Transverse colon (tissue), 3 donors: ENCODE data around the gene STX8.

Experiments used
- EP300 ChIP-seq: sonication (generic); formaldehyde crosslinking; IDR thresholded peaks from one replicate; pipeline ENCODE4 v1.6.1; 2017; ENCODE audit warnings: antibody characterized with exemption, low read depth
- POLR2A ChIP-seq: fragments of 450-650 bp; IDR thresholded peaks from one replicate; pipeline ENCODE4 v1.6.1; 2016; ENCODE audit warnings: antibody characterized with exemption, mild to moderate bottlenecking, moderate library complexity
- TF ChIP-seq, protein P1 (sequence below), 5 experiments: fragments of 200-600 bp in 3 of 5; fragments of 450-650 bp in 2 of 5; sonication (generic) in 3 of 5; IDR thresholded peaks; 1 replicate in 2 of 5; 2 replicates in 3 of 5; pipeline ENCODE4 v1.5.1; 2016 to 2017; ENCODE audit warnings: antibody characterized with exemption in 5 of 5, inconsistent platforms in 3 of 5, mild to moderate bottlenecking in 2 of 5, moderate library complexity in 1 of 5

DNA sequence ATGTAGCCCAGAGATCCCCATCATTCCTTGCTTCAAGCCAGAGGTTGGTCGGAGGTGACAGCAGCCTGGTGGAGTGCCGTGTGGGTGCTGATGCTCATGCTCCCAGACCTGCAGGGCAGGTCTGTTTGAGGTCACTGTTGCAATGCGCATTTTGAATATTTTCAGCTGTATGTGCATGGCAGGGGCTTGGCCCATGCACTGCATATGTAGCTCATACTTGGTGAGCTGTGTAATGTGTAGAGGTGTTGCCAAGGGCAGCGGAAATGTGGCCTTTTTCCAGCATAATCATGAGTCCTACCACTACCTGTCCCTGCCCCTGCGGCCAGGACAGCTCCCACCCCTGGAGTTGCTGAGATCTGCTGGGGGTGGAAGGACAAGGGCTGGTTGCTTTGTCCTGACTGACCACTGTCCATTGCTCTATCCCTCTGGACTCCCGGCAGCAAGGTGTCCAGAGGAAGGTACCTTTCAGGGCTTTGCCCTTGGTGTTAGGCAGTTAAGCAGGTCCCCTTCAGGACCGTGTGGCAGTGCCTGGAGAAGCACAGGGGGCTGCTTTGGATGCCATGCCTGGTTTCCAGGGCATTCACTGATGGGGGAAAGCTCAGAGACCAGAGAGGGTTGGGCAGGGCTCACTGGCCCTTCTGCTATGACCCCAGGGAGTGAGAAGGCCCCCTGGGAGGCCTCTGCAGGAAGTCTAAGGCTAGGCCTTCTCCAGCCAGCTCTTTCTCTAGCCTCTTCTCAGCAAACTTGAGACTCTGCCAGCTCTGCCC is 339.2 kb downstream of the STX8 start:
- TF ChIP-seq, protein P1, sequence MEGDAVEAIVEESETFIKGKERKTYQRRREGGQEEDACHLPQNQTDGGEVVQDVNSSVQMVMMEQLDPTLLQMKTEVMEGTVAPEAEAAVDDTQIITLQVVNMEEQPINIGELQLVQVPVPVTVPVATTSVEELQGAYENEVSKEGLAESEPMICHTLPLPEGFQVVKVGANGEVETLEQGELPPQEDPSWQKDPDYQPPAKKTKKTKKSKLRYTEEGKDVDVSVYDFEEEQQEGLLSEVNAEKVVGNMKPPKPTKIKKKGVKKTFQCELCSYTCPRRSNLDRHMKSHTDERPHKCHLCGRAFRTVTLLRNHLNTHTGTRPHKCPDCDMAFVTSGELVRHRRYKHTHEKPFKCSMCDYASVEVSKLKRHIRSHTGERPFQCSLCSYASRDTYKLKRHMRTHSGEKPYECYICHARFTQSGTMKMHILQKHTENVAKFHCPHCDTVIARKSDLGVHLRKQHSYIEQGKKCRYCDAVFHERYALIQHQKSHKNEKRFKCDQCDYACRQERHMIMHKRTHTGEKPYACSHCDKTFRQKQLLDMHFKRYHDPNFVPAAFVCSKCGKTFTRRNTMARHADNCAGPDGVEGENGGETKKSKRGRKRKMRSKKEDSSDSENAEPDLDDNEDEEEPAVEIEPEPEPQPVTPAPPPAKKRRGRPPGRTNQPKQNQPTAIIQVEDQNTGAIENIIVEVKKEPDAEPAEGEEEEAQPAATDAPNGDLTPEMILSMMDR (IDR thresholded peaks at IDR 0.05): no peak
- no peak for TF ChIP-seq POLR2A
- TF ChIP-seq EP300: no peak
